Activated B cell treated with CpG ODN at 0.5 μM for 24 hours (primary cell): ENCODE measurements around the gene NAT14. TPM values are rescaled to one million over a fixed set of nuclear protein-coding genes. Genes with fewer than 3 reads are reported as not detected.
"Not testable (repeated sequence)": the region's sequence is repeated elsewhere in the genome, so short reads cannot be mapped to it uniquely, and the experiment has no call there.

Source experiments
- ATAC-seq: fragments of 200-7000 bp; cut with Tn5 transposase; one replicate; pipeline ENCODE4 v1.10.0; 2021; ENCODE audit warnings: low read depth, mild to moderate bottlenecking, moderate library complexity
- CTCF ChIA-PET: fragments of 350-600 bp; sonication (Branson Sonifier 250); formaldehyde crosslinking; loops from one replicate; lab custom pipeline; 2021; ENCODE audit warnings: antibody characterized with exemption; lab: Charles Lee
- POLR2A ChIA-PET: fragments of 350-600 bp; sonication (Branson Sonifier 250); formaldehyde crosslinking; loops from one replicate; lab custom pipeline; 2021; ENCODE audit warnings: antibody characterized with exemption; lab: Charles Lee
- DNase-seq: peaks from one replicate; pipeline ENCODE4 v3.0.0; 2022
- H3K27ac Mint-ChIP-seq: one replicate; pipeline ENCODE4 v1.8.0; 2020; ENCODE audit warnings: mixed read lengths
- H3K27me3 Mint-ChIP-seq: one replicate; pipeline ENCODE4 v1.8.0; 2021; ENCODE audit warnings: mixed read lengths
- H3K36me3 Mint-ChIP-seq: one replicate; pipeline ENCODE4 v1.8.0; 2021; ENCODE audit warnings: low read depth, mixed read lengths
- H3K4me1 Mint-ChIP-seq: one replicate; pipeline ENCODE4 v1.8.0; 2021; ENCODE audit warnings: mixed read lengths
- H3K4me3 Mint-ChIP-seq: one replicate; pipeline ENCODE4 v1.8.0; 2020; ENCODE audit warnings: mild to moderate bottlenecking, mixed read lengths
- H3K9me3 Mint-ChIP-seq: one replicate; pipeline ENCODE4 v1.8.0; 2020; ENCODE audit warnings: mixed read lengths
- CTCF ChIP-seq: fragments of 200-600 bp; IDR thresholded peaks from one replicate; pipeline ENCODE4 v1.8.0; 2022; ENCODE audit warnings: antibody characterized with exemption, mild to moderate bottlenecking
- intact Hi-C: fragments of 100-400 bp; cut with micrococcal nuclease; formaldehyde crosslinking; loops from one replicate; pipeline ENCODE4 v1.15.1; 2024
- total RNA-seq: library from RNA; stranded (reverse); gene quantifications from 2 replicates; pipeline ENCODE4 v1.2.3, GENCODE V29; 2022

Gene NAT14
- total RNA-seq, 1 donor from 2014 or later: 13.8 TPM

GRCh38 chr19:55528030-55528803 lies 43.2 kb downstream of the NAT14 start:
- H3K27ac Mint-ChIP-seq: no peak overlapping the region
- TF ChIP-seq CTCF: no peak
- H3K9me3 Mint-ChIP-seq: no peaks in the 10 kb centered on the region
- no peak overlapping the region for H3K4me3 Mint-ChIP-seq
- ChIA-PET POLR2A (no interaction called here), CTCF (no interaction called here)
- H3K36me3 Mint-ChIP-seq: no peaks in the 10 kb centered on the region
- no peak for DNase-seq
- ATAC-seq: no peak
- no peaks in the 10 kb centered on the region for H3K4me1 Mint-ChIP-seq
- H3K27me3 Mint-ChIP-seq: no peaks in the 10 kb centered on the region
- intact Hi-C loops: no loop called here

- H3K4me1 Mint-ChIP-seq: no peaks in the 10 kb centered on the region
- ChIA-PET POLR2A (no interaction called here), CTCF (no interaction called here)
- intact Hi-C loops: no loop called here
- H3K36me3 Mint-ChIP-seq: no peaks in the 10 kb centered on the region
- no peak overlapping the region for H3K27ac Mint-ChIP-seq
- no peaks in the 10 kb centered on the region for H3K27me3 Mint-ChIP-seq
- TF ChIP-seq CTCF: no peak
- DNase-seq (no peak), ATAC-seq (no peak)
- no peak overlapping the region for H3K4me3 Mint-ChIP-seq
- no peaks in the 10 kb centered on the region for H3K9me3 Mint-ChIP-seq
These were observed 44.7 kb downstream of the NAT14 start for GRCh38 chr19:55529636-55530234.

GRCh38 chr19:55530996-55531395 lies 46.0 kb downstream of the NAT14 start:
- H3K4me1 Mint-ChIP-seq: no peaks in the 10 kb centered on the region
- H3K4me3 Mint-ChIP-seq: no peak overlapping the region
- no peak for TF ChIP-seq CTCF
- no peaks in the 10 kb centered on the region for H3K36me3 Mint-ChIP-seq
- H3K9me3 Mint-ChIP-seq: no peaks in the 10 kb centered on the region
- DNase-seq (no peak), ATAC-seq (no peak)
- CTCF ChIA-PET: no interaction called here
- intact Hi-C loops: no loop called here
- H3K27ac Mint-ChIP-seq: no peak overlapping the region
- POLR2A ChIA-PET: no interaction called here
- H3K27me3 Mint-ChIP-seq: no peaks in the 10 kb centered on the region

- H3K27me3 Mint-ChIP-seq, H3K27ac Mint-ChIP-seq, H3K4me1 Mint-ChIP-seq, H3K4me3 Mint-ChIP-seq, POLR2A ChIA-PET, H3K36me3 Mint-ChIP-seq, CTCF ChIA-PET, DNase-seq, H3K9me3 Mint-ChIP-seq, ATAC-seq, intact Hi-C loops: not testable (repeated sequence)
These were observed 49.3 kb downstream of the NAT14 start for GRCh38 chr19:55534280-55534679.

GRCh38 chr19:55535173-55535964 lies 50.4 kb downstream of the NAT14 start:
- no peaks in the 10 kb centered on the region for H3K27me3 Mint-ChIP-seq
- no peak for ATAC-seq
- H3K27ac Mint-ChIP-seq: no peak overlapping the region
- intact Hi-C loops: no loop called here
- no peaks in the 10 kb centered on the region for H3K4me1 Mint-ChIP-seq
- ChIA-PET POLR2A (interaction anchor here (0.7 kb wide), 1 partner anchor 1121 kb away, joined by 4 read pairs; no protein-coding TSS in a partner anchor), CTCF (no interaction called here)
- H3K36me3 Mint-ChIP-seq: no peaks in the 10 kb centered on the region
- H3K9me3 Mint-ChIP-seq: no peaks in the 10 kb centered on the region
- no peak overlapping the region for H3K4me3 Mint-ChIP-seq
- DNase-seq: no peak
- no peak for TF ChIP-seq CTCF
